ENCODE measurements around the gene MDFIC2.
"Not testable (repeated sequence)": the region's sequence is repeated elsewhere in the genome, so short reads cannot be mapped to it uniquely, and the experiment has no call there.

The MDFIC2 gene

DNA sequence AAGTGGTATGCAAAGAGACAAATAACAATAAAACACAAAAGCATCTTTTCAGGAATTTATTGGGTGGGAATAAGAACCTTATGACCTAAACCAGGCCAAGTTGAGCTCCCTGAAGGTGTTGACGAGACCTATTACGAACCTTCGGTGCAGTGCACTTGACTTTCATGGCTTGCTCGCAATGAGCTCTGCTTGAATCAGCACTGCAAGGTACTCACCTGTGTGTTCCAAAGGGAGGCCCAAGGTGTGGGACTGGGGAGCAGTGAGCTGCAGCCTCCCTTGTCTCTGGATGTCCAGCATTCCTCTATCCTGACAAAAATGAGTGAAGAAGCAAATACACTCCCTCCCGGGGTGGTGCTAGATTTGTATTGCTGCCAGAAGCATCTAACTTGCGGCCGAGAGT is at the start of gene MDFIC2:
MDFIC2 (minus strand) TSS at position 303 of the 400 bp plus-strand sequence. CDS start 665 bp downstream, outside the sequence.
- intact Hi-C loops (cut with DNase I) = no loop called here
- DNase-seq = no peak

DNA sequence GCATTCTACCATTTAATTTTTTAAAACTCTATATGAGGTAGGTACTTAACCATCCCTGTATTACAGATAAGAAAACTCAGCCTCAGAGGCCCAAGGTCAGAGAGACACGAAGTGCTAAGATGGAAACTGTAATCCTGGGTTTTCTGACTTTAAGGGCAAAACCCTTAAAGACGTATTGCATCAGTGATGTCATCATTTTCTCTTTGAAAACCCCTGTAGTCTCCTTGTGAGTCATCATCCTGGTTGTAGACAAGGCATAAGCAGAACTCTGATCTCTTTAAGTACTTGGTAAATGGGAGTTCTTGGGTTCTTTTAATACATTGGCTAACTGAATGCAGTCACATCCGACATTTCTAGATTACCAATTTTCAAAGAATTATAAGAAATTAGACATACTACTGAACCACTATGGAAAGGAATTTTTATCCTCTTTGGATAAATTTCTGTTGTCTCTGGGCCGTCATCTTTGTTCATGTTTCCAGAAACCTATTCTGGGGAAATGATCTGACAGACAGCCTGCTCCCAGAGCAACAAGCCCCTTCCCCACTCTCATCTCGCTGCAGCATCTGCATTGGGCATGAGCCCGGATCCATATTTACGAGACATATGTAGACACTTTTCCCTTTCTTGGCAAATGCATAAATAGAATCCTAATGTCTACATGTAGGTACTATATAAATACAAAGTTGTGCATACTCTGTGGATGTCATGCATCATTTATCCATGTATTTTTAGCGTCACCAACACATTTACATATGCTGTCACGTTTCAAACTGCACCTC is 48.7 kb upstream of the MDFIC2 start:
- no peak for DNase-seq
- intact Hi-C loops (cut with DNase I) = no loop called here

- DNase-seq = no peak
- intact Hi-C loops (cut with DNase I) = no loop called here
These were observed 47.3 kb upstream of the MDFIC2 start for GRCh38 chr3:70359711-70360110.

DNA sequence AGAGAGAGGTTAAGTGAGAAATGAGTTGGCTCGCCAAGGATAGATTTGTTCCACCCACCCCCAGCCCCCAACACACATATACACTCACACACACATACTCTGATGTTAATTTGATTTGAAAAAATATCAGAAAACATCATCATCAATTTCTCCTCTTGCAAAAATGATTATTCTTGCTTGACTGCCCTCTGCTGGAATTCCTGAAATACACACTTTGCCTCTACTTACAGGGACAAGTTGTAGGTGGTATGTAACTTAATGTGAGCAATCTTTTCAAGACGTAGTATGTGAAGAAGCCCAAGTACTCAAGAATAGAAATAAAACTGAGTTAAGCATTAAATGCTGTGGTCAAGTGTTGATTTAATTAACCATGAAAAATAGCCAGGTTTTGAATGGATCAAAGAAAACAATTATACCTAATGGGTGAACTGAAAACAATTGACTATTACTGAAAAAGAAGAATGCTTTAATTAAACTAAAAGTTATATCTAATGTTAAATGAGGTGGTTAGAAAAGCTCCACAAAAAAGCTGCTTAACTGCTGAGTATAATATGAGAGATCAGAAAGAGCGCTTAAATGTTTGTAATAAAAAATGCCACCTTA is 46.6 kb upstream of the MDFIC2 start:
- DNase-seq = peak in 2 of 10 donors; percentile 3 to 26
- intact Hi-C loops (cut with DNase I) = loop anchor here (1.0 kb wide), 1 partner anchor 269 kb away; no protein-coding TSS in a partner anchor

- no peak for DNase-seq
- intact Hi-C loops (cut with DNase I) = no loop called here
These were observed 39.8 kb upstream of the MDFIC2 start for GRCh38 chr3:70352215-70352614.

DNA sequence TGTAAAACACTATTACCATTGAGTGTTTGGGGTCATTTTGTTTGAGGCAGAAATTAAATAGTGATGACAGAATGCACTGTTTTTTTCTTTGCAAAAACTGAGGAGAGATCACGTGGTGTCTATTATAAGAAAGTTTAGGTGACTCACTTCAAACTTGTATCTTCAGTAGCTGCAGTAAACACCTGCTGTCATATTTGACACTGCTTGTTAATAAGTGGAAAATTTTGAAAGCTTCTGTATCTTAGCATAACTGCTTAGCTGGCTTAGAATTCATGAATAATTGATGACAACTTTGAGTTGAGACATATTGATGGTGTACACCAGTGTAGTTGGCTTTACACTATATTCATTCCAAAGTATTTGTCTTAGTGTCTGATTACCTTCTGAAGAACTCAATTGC is 29.7 kb upstream of the MDFIC2 start:
- intact Hi-C loops (cut with DNase I) = no loop called here
- no peak for DNase-seq

- DNase-seq = not testable (repeated sequence)
These were observed 24.4 kb upstream of the MDFIC2 start for GRCh38 chr3:70336885-70337284.

DNA sequence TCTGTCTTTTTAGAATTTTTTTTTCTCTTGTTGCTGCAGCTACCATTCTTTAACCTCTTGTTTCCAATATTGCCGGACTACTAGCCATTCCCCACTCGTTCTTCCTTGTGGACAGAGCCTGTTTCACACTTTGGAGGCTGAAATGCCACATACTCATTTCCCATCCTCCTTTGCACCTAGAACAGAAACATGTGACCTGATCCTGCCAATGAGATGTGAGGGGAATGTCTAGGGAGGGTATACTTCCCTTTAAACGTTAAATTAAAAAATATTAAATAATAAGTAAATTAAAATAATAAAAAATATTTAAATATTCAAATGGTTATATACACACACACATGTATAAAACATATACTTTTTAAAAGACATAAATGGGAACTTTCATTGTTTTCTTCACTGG is 20.6 kb upstream of the MDFIC2 start:
- no peak for DNase-seq
- intact Hi-C loops (cut with DNase I) = no loop called here

More at GRCh38 chr3:70336885-70337284, 24.4 kb upstream of the MDFIC2 start:
- intact Hi-C loops (cut with DNase I) = not testable (repeated sequence)

- intact Hi-C loops (cut with DNase I) = no loop called here
- DNase-seq = no peak
These were observed 2.6 kb upstream of the MDFIC2 start for GRCh38 chr3:70315021-70315420.

GRCh38 chr3:70310809-70311208 is 1.6 kb downstream of the MDFIC2 start:
- no peak for DNase-seq
- intact Hi-C loops (cut with DNase I) = no loop called here

GRCh38 chr3:70309591-70309990 is 2.8 kb downstream of the MDFIC2 start:
- no peak for DNase-seq
- intact Hi-C loops (cut with DNase I) = no loop called here

GRCh38 chr3:70308760-70309159 is 3.7 kb downstream of the MDFIC2 start:
- peak in 3 of 10 donors; percentile 22 to 72 (median 24) for DNase-seq
- intact Hi-C loops (cut with DNase I) = no loop called here

- no peak for DNase-seq
- intact Hi-C loops (cut with DNase I) = no loop called here
These were observed 5.7 kb downstream of the MDFIC2 start for GRCh38 chr3:70306736-70307135.

DNA sequence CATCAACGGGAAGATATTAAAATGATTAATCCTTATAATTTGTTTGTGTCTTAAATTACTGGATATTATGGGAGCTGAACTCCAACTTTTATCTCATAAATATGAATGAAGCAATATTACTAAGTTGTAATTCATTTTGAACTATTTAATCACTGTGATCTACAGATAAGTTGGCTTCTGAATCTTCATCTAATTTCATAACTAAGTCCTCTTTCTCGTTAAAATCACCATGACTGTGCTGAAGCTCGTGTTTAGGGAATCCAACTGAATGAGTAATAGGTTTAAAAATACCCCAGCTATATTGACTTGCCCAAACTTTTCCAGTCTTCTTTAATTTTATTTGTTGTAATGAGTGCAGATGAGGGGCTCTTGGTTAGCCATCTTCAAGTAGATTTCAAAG is 14.1 kb downstream of the MDFIC2 start:
- intact Hi-C loops (cut with DNase I) = no loop called here
- no peak for DNase-seq

DNA sequence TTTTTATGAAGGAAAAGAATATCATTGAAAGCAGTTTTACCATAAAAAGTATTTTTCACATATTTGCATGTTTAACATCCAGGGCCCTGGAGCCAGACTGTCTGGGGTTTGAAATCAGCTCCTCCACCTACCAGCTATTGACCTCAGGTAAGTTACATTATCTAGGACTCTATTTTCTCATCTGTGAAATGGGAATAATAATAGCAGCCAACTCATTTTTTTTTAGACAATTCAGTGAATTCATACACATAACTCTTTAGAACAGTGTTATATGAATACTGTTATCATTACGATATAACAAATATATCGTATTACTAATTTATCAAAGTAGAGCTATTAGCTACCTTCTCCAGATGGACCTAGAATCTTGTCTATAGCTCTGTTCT is 21.3 kb downstream of the MDFIC2 start:
- DNase-seq = no peak
- intact Hi-C loops (cut with DNase I) = no loop called here

- peak in 1 of 10 donors; percentile 47 for DNase-seq
- intact Hi-C loops (cut with DNase I) = not testable (repeated sequence)
These were observed 21.9 kb downstream of the MDFIC2 start for GRCh38 chr3:70290431-70291096.

DNA sequence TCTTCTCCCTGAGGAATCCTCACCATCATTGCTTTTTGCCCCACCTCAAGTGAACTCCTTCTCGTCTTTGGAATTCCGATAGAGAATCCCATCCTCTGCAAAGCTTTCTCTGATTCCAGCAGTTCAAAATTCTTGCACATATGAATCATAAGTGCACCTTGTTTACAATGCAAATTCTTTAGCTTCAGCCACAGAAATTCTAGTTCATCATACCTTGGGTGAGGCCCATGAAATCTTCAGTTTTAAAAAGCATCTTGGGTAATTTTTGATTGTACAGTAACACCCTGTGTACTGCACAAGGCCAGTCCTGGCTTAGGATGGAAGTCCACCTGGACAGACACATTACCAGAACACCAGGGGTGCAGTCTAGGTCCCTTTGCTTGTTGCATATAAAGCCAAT is 30.8 kb downstream of the MDFIC2 start:
- intact Hi-C loops (cut with DNase I) = no loop called here
- DNase-seq = no peak

DNA sequence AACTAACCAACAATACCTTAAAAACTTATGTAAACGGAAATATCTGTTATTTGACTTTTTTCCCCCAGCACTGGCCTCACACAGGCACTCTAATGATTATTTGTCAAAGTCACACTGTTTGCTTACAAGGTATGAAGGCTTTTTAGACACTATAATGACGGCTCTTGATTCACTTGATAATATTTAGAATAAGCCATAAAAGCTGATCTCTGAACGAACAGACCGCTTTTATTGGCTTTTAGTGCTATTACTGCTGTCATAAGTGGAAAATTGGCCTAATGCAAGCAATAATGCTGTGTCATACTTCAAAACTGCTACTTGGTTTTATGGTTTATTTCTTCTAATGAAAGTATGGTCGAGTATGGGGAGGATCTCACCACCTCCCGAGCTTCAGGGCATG is 35.1 kb downstream of the MDFIC2 start:
- intact Hi-C loops (cut with DNase I) = no loop called here
- DNase-seq = no peak

DNA sequence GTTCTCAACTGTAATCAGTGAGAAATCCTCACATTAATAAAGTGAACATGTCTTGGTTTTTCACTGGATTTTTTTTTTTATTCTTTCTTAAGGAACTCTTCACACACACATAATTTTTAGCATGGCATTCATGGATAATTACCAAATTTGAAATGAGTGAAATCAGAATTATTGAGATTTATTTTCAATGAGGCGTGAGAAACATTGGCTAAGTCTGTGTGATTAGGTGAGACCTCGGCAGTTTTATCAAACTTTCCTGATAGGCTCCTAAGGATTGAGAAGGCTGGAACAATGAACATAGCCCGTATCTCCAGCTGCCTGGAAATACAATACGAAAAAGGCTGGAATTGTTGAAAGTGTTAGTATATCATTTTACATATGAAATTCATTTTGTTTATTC is 35.5 kb downstream of the MDFIC2 start:
- intact Hi-C loops (cut with DNase I) = no loop called here

GRCh38 chr3:70273492-70273891 is 38.9 kb downstream of the MDFIC2 start:
- DNase-seq = no peak
- intact Hi-C loops (cut with DNase I) = no loop called here

More for the DNA sequence above, 35.5 kb downstream of the MDFIC2 start:
- DNase-seq = no peak

DNA sequence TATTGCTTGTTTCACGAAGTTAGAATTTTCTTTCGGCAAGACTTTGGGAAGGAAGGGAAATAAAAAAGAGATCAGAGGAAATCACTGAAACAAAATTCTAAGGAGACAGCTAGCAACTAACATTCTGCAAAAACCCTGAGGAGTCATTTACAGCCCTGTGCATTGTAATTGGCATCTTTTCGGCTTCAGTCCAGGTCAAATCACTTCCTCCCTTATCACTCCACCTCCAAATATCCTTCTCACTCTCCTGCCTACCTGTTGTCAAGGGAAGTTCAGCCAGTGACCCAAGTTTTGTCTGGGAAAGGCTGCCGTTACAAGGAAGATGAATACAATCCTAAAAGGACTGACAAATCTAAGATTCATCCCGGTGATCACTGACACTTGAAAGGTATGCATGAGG is 39.6 kb downstream of the MDFIC2 start:
- intact Hi-C loops (cut with DNase I) = no loop called here
- no peak for DNase-seq
